Testis (tissue), 2 donors: ENCODE results near the gene DNLZ.

Experiments
- POLR2A ChIP-seq: fragments of 450-650 bp; IDR thresholded peaks from one replicate; pipeline ENCODE4 v1.6.1; 2017; ENCODE audit warnings: antibody characterized with exemption, mild to moderate bottlenecking, moderate library complexity
- TF ChIP-seq, protein P1 (sequence below), 3 experiments: fragments of 450-650 bp in 2 of 3; fragments of 200-600 bp in 1 of 3; sonication (generic) in 1 of 3; IDR thresholded peaks; one replicate each; pipeline ENCODE4 v1.5.1; 2016 to 2019; ENCODE audit warnings: antibody characterized with exemption in 3 of 3, mild to moderate bottlenecking in 2 of 3, moderate library complexity in 1 of 3

DNA sequence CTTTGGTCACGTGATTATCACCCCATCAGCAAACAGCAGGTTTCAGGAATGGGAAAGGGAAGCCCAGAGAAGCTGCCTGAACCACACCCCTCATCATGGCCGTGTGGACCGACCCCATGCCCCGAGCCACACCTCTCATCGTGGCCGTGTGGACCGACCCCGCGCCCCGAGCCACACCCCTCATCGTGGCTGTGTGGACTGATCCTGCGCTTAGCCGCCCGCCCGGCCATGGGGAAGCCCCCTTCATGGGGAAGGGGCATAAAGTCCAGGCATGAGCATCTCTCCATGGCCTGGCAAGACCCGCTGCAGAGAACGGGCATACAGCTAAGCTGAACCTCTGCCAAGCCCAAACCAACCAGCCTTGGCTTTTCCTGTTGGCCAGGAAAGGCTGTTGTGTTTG lies 30.0 kb upstream of the DNLZ start:
- TF ChIP-seq, protein P1, sequence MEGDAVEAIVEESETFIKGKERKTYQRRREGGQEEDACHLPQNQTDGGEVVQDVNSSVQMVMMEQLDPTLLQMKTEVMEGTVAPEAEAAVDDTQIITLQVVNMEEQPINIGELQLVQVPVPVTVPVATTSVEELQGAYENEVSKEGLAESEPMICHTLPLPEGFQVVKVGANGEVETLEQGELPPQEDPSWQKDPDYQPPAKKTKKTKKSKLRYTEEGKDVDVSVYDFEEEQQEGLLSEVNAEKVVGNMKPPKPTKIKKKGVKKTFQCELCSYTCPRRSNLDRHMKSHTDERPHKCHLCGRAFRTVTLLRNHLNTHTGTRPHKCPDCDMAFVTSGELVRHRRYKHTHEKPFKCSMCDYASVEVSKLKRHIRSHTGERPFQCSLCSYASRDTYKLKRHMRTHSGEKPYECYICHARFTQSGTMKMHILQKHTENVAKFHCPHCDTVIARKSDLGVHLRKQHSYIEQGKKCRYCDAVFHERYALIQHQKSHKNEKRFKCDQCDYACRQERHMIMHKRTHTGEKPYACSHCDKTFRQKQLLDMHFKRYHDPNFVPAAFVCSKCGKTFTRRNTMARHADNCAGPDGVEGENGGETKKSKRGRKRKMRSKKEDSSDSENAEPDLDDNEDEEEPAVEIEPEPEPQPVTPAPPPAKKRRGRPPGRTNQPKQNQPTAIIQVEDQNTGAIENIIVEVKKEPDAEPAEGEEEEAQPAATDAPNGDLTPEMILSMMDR (IDR thresholded peaks at IDR 0.05) = no peak
- TF ChIP-seq POLR2A = no peak
